ENCODE measurements around the gene GLRB.

DNA sequence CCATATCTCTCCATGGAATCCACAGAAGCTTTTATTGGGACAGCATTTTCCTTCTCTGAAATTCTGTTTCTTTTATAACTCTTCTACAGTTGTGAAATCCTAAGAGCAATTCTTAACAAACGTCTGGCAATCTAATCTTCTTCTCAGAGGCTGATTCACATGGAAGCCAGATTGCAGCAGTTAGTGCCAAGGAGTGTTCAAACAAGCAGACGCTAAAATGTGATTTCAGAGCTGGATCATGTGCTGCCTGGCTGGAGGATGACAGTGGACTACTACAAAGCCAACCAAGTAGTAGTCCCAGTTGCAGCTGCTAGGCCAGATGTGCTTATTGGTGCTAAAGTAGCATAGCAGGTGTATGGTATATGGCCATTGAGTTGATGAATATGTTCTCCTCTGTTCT is 27.7 kb upstream of the GLRB start:
- no peak for TF ChIP-seq POLR2AphosphoS5 (IDR thresholded peaks at IDR 0.05)
- TF ChIP-seq, protein P1, sequence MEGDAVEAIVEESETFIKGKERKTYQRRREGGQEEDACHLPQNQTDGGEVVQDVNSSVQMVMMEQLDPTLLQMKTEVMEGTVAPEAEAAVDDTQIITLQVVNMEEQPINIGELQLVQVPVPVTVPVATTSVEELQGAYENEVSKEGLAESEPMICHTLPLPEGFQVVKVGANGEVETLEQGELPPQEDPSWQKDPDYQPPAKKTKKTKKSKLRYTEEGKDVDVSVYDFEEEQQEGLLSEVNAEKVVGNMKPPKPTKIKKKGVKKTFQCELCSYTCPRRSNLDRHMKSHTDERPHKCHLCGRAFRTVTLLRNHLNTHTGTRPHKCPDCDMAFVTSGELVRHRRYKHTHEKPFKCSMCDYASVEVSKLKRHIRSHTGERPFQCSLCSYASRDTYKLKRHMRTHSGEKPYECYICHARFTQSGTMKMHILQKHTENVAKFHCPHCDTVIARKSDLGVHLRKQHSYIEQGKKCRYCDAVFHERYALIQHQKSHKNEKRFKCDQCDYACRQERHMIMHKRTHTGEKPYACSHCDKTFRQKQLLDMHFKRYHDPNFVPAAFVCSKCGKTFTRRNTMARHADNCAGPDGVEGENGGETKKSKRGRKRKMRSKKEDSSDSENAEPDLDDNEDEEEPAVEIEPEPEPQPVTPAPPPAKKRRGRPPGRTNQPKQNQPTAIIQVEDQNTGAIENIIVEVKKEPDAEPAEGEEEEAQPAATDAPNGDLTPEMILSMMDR (IDR thresholded peaks at IDR 0.05): no peak
- no peak for TF ChIP-seq POLR2A (IDR thresholded peaks at IDR 0.05)

Data from breast epithelium (tissue), 3 donors.